22Rv1 (cell line): ENCODE measurements around the gene CYB561D2.

Source experiments
- ZFX ChIP-seq: fragments of 450-650 bp; IDR thresholded peaks from 2 replicates; pipeline ENCODE4 v1.6.1; 2017; ENCODE audit warnings: antibody characterized with exemption, borderline replicate concordance
- TF ChIP-seq, protein P1 (sequence below): fragments of 450-650 bp; IDR thresholded peaks from 2 replicates; pipeline ENCODE4 v1.5.1; 2017; ENCODE audit warnings: mild to moderate bottlenecking

DNA sequence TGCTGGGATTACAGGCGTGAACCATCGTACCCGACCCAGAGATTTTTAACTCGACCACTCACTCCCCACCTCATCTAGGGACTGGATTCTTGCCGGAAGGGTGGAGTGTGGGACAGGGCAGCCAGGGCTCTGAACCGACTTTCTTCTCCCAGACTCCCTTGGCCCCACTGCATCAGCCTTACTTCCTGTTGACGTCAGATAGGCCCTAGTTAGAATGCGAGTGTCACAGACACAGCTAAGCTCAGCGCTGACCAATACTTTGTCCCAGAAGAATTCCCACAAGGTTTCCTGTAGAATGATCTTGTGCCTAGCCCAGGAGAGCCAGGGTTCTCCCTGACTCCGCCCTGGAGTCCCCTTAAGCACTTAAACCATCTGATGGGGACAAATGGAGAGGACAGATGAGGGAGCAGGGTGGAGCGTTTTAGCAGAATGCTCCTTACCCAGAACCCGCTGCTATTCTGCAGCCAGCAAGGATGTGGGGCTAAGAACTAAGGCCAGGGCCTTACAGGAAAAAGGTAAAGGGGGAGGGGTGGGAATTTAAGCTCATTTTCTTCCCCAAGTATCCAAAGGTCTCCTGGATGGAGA lies 16.8 kb upstream of the CYB561D2 start:
- TF ChIP-seq, protein P1, sequence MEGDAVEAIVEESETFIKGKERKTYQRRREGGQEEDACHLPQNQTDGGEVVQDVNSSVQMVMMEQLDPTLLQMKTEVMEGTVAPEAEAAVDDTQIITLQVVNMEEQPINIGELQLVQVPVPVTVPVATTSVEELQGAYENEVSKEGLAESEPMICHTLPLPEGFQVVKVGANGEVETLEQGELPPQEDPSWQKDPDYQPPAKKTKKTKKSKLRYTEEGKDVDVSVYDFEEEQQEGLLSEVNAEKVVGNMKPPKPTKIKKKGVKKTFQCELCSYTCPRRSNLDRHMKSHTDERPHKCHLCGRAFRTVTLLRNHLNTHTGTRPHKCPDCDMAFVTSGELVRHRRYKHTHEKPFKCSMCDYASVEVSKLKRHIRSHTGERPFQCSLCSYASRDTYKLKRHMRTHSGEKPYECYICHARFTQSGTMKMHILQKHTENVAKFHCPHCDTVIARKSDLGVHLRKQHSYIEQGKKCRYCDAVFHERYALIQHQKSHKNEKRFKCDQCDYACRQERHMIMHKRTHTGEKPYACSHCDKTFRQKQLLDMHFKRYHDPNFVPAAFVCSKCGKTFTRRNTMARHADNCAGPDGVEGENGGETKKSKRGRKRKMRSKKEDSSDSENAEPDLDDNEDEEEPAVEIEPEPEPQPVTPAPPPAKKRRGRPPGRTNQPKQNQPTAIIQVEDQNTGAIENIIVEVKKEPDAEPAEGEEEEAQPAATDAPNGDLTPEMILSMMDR, result no peak
- no peak for TF ChIP-seq ZFX
